ENCODE results near the gene CXCL1.

CXCL1 gene

GRCh38 chr4:73918058-73918457 lies 48.9 kb downstream of the CXCL1 start:
- no peak for DNase-seq (ENCODE audit: low spot score)

- DNase-seq (ENCODE audit: low spot score), result no peak
Measured at GRCh38 chr4:73919691-73920090, 50.5 kb downstream of the CXCL1 start.
